Stimulated activated CD4-positive, alpha-beta T cell treated with anti-CD3 and anti-CD28 coated beads, Interleukin-12 subunit alpha, Interleukin-12 subunit beta, amount 100 ng/mL, for 24 hours (primary cell): Measurements from ENCODE around the gene SYDE2.
A peak's percentile ranks its signal among the peaks of the same experiment; 100 is the strongest.
"Not testable (repeated sequence)": the region's sequence is repeated elsewhere in the genome, so short reads cannot be mapped to it uniquely, and the experiment has no call there.

ENCODE experiments used
- DNase-seq, 2 experiments: peaks; one replicate each; pipeline ENCODE4 v3.0.0-alpha.2; 2020; ENCODE audit warnings: low read depth in 2 of 2

SYDE2 gene, protein sequence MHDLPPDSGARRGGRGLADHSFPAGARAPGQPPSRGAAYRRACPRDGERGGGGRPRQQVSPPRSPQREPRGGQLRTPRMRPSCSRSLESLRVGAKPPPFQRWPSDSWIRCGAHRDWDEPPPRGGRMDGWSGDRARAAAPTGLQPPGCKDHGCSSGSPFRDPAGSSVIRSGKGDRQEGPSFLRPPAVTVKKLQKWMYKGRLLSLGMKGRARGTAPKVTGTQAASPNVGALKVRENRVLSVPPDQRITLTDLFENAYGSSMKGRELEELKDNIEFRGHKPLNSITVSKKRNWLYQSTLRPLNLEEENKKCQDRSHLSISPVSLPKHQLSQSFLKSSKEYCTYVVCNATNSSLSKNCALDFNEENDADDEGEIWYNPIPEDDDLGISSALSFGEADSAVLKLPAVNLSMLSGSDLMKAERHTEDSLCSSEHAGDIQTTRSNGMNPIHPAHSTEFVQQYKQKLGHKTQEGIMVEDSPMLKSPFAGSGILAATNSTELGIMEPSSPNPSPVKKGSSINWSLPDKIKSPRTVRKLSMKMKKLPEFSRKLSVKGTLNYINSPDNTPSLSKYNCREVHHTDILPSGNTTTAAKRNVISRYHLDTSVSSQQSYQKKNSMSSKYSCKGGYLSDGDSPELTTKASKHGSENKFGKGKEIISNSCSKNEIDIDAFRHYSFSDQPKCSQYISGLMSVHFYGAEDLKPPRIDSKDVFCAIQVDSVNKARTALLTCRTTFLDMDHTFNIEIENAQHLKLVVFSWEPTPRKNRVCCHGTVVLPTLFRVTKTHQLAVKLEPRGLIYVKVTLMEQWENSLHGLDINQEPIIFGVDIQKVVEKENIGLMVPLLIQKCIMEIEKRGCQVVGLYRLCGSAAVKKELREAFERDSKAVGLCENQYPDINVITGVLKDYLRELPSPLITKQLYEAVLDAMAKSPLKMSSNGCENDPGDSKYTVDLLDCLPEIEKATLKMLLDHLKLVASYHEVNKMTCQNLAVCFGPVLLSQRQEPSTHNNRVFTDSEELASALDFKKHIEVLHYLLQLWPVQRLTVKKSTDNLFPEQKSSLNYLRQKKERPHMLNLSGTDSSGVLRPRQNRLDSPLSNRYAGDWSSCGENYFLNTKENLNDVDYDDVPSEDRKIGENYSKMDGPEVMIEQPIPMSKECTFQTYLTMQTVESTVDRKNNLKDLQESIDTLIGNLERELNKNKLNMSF

DNA sequence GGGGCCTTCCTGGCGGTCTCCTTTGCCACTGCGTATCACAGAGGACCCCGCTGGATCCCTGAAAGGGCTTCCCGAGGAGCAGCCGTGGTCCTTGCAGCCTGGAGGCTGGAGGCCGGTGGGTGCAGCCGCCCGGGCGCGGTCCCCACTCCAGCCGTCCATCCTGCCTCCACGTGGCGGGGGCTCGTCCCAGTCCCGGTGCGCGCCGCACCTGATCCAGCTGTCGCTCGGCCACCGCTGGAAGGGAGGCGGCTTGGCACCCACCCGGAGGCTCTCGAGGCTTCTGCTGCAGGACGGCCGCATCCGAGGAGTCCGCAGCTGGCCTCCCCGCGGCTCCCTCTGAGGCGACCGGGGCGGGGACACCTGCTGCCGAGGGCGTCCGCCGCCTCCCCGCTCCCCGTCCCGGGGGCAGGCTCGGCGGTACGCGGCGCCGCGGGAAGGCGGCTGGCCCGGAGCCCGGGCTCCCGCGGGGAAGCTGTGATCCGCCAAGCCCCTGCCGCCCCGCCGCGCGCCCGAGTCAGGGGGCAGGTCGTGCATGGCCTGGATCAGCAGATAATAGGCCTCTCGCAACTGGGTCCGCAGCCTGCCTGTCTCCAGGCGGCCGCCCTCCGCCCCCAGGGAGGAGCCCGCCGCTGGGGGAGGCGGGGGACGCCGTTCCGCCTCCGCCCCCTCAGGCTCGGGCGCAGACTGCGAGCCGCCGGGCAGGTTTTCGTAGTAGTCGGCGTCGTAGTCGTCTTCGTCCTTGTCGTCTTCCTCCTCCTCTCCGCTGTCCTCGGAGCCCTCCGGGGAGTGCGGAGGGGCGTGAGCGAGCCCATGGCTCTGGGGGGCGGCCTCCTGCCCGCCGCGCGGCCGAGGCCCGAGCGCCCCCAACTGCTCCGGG is at the start of gene SYDE2:
SYDE2 (minus strand) TSS at position 554 of the 877 bp plus-strand sequence; CDS start at position 534, 20 bp downstream.
- DNase-seq = peak; percentile 51 to 52

DNA sequence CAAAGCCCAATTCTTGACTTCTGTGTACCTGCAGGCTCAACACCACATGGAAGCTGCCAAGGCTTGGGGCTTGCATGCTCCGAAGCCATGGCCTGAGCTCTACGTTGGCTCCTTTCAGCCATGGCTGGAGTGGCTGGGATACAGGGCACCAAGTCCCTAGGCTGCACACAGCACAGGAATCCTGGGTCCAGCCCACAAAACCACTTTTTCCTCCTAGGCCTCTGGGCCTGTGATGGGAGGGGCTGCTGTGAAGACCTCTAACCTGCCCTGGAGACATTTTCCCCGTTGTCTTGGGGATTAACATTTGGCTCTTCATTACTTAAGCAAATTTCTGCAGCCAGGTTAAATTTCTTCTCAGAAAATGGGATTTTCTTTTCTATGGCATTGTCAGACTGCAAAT is 48.2 kb upstream of the SYDE2 start:
- DNase-seq = not testable (repeated sequence)

DNA sequence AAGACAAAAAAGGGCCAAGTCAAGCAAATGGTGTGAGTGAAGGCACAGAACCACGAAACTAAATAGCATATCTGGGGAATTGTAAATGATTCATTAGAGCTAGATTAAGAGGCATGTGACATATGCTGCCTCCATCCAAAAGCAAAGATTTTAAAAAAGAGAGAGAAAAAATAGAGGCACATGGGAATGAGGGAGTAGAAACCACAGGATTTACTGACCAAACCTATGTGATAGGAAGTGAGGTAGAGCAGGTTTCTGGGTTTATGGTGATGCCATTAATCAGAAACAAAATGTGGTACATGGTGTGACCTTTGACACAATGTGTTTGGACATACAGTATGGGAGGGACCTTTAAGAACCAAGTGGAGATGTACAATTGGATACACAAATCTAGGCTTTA is 45.1 kb upstream of the SYDE2 start:
- DNase-seq = no peak

DNA sequence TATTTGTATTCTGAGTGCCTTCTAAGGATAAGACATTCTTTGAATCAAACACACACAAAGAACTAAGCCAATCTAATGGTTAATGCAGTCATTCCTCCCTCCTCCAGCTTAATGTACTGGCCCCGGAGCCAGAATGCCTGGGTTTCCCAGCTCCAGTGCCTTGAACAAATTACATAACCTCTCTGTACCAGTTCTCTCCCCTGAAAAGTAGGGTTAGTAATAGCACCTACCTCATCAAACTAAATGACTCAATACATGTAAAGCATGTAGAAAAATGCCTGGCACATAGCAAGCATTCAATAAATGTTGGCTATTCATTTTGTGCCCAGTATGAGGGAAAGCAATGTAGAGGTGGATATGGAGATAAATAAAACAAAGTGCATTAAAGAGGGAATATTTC is 44.6 kb upstream of the SYDE2 start:
- DNase-seq = no peak

DNA sequence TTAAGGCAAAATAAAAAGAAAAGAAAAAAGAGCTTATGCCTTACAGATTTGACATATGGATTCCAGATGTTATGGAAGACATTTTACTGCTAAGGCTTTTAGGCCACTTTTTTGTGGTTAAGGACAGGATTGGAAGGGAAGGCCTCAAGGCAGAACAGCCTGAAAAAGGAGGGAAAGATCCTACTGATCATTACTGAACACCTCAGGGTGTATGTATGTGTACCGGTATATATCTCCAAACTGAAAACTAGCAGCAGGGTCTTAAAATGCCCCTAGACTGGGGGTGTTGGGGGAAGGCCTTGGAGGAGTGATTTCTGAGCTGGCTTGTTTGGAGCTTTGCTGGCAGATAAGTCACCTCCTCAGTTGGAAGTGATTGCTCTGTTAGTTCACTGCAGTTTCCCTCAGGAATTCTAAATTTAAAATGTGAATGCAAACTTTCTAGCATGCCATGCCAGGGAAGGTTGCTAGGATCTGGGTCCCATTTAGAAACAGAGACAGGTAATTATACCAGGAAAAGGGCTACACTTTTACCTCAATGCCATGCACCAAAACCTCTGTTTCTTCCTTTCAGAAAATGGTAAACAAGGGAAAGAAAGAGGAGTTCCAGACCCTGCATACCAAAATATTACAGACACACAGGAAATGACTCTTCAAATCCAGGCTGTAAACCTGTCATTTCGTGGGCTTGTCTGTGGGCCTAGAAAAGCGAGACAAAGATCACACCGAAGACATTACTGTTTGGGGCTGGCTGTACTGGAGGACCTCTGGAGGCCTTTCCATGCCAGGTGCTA is 43.6 kb upstream of the SYDE2 start:
- no peak for DNase-seq

DNA sequence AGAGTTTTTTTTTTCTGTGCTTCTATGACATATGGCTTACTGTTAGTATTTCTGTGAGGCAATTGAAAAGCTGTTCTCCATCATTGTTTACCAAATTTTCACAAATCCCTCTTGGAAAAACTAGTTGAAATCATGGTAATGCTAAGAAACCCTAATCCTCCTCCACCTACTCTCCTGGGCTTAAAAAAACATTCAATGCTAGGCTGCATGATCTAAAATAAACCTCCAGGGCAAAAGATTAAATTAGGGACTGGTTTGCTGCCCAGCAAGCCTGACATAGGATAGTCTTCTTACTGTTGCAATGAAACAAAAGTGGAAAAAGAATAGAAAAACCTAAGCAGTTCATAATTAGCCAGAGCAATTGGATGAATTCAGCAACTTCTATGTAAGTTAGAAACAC is 42.6 kb upstream of the SYDE2 start:
- no peak for DNase-seq

DNA sequence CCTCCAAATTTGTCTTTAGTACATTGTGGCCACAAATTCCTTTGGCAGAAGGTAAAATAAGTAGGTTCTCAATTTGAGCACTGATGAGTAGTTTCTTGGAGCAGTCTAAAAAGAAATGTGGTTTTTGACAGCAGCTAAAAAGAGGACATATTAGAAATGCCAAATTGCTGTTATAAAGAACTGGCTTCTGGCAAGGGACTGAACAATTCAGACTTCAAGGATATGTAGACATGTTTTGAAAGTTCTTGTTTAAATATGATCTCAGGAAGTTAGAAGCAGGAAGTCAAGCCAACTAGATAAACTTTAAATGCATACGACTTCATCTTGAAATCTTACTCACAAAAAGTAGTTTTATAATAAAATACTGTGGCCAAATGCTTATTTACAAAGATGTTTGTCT is 39.8 kb upstream of the SYDE2 start:
- no peak for DNase-seq

DNA sequence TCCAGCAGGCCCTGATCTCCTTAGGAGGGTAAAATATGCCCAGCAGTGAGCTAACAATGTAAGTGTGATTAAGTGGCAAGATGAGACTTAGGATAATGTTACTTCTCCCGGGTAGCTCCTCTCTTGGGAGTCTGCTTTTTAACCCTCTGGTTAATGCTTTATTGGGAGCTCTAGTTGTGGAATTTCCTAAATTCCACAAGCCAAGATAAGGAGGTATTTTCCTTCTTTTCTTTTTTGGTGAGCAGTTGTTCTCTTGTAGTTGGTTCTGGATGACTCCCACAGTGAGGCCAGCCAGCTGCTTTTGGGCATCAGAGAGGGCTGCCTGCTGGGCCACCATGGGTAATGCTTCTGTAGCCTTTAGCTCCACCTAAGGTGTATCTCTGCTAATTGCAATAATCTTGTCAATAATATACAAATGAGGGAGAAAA is 39.4 kb upstream of the SYDE2 start:
- no peak for DNase-seq

DNA sequence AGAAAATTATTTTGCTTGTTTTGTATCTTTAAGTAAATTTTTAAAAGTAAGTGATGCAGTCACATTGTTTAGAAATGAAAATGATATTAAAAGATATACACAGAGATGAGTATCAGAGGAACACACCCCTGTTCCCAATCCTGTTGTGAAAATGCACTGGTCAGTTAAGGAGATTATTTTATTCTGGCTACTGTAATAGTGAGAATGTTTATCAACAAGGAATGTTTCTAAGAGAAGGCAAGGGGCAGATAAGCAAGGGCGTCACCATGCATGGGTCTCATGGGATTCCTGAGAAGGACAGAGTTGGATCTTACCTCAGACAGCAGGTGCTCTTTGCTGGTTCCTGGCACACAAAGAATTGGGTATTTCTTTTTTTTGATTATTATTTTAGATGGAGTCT is 36.8 kb upstream of the SYDE2 start:
- DNase-seq = no peak

DNA sequence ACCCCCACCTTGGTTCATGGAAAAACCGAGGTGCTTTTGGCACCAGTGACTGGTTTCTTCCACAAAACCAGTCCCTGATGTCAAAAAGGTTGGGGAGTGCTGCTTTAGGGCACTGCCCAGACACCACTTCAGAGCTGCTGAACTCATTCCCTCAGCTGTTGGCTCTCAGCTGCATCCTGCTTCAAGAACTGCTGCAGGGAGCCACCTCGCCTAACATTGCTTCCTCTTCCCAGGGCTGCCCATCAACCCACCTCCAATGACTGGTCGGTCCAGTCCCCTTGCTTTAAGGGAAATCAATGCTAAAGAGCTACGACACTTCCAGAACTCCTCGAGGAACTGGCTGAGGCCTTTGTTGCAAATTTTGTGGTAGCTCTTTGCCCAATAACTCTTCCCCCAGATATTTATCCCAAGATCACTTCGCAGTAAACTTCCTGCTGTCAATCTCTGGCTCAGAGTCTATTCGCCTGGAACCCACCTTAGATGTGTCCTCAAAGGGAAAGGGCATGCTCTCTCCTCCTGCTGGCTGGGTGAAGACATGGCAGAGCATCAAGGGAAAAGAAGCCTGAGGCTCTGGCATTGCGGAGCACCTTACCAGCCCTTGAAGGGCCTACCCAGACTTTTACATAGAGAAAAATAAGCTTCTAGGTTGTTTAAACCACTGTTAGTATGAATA is 29.6 kb upstream of the SYDE2 start:
- no peak for DNase-seq

DNA sequence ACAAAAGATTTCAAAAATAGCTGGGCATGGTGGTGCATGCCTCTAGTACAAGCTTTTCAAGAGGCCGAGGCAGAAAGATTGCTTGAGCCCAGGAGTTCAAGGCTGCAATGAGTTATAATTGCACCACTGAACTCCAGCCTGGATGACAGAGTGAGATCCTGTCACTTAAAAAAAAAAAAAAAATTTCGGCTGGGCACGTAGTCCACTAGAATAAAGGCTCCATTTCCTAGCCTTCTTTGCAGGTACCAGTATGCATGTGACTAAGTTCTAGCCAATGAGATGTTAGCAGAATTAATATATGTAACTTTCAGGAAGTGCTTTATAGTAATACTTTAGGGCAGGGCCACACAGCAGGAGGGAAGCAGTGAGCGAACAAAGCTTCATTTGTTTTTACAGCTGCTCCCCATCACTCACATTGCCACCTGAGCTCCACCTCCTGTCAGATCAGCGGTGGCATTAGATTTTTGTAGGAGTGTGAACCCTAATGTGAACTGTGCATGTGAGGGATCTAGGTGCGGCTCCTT is 28.8 kb upstream of the SYDE2 start:
- no peak for DNase-seq

DNA sequence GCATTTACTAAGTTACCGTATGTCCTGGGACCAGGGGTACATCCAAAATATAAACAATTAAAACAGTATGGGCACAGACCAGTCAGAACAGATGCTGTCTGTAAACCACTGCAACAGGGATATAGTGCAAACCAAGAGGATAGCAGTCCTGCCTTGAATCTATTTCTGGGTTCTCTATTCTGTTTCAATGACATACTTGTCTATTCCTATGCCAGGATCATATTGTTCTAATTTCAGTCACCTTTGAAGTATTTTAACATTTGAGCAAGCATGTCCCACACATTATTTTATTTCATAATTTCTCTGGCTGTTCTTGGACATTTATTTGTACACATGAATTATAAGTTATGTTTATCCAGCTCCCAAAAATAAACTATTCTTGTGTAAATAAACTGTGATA is 28.2 kb upstream of the SYDE2 start:
- no peak for DNase-seq

DNA sequence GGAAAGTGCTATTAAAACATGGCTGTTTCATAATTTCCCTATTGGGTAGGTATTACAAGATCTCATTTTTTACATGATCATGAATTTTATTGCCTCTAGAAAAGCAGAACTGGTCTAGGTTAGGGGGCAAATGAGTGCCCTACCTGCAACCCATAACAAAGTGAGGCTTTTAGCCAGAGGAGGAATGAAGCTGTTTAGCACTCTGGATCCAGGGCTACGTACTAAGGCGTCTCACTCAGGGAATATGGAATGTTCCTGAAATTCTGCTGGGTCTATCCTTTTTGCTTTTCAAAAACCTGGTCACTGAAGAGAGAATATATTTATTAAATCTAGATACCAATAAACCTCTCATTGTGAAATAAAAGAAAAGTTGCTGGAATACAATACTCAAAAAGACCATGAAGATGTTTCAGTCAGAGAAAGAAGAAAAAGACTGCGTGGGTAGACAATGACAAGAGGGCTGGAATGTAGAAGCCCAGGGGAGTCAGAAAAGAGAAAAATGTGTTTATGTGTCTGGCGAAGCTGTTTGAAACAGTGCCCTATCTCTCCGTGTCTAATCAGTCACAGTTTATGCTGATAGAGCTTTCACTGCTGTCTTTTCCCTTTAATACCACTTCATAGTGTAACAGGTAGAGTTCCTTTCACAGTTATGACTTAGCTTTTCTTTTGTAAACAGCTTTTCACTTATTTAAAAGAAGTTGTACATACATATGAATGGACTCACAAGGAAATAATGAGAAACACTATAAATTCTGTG is 25.0 kb upstream of the SYDE2 start:
- no peak for DNase-seq

DNA sequence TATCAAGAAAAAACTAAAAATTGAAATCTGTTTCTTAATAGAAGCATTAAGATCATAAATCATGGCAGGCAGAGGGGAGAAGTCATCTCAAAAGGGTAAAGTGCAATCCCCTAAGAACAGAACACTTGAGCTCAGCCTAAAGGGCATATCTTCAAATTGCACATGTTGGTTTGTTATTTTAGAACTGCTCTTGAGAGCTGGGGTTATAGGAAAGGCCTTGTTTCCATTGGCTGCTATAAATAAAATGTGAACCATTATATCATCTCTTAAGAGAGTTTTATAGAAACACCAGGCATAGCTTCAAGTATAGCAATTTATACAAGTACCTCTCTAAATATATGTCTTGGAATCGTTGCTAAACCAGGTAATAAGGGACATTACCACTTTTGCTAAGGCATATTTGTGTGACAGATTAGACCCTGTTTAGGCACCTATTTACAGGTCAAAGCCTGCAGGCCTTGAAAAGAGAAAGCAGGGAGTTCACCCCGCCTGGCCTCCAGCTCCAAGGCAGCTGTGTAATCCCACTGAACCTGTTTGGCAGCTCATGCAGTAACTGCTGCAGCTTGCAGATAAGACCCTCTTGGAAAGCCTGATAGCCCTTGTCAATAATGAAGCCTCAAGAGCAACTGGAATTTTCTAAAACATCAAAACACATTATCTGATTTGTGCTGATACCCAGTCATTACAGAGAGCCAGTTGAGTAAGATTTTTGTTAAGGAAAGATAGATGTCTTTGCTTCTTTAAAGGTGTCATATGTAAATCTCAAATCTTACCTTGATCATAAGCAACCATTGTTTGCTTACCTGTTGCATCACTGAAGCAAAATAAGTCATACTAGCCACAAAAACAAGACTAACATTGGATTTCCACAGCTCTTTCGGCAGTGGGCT is 24.2 kb upstream of the SYDE2 start:
- no peak for DNase-seq

DNA sequence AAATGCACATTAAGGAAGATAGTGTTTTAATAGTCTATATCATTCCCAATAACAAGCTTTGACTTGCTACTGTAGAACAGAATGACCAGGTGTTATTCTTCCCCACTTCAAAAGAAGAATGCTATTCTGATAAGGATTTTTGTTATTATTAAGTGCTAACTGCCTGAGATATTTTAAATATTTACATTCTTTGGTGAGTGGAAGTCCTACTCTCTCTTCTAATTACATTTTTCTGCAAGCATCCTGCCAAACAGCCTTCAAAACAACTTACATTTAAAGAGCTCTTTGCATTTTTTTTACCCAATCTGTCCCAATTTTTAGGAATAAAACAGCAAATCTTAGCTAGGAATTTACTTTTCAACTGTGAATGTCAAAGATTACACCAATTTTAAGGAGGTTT is 23.5 kb upstream of the SYDE2 start:
- no peak for DNase-seq

DNA sequence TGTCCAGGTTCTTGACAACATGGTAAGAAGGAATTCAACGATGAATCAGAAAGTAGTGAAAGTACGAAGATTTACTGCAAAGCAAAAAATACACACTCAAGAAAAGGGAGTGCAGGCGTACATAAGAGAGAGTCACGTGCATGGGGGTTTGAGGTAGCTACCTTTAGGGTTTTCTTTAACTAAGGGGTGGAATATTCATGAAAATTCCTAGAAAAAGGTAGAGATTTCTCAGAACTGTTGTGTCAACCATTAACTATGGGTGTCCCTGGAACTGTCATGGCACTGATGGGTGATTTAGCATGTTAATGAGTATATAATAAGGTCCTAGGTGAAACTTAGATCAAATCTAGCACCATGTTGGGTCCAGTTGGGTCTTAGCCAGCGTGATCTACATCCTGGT is 22.5 kb upstream of the SYDE2 start:
- no peak for DNase-seq

DNA sequence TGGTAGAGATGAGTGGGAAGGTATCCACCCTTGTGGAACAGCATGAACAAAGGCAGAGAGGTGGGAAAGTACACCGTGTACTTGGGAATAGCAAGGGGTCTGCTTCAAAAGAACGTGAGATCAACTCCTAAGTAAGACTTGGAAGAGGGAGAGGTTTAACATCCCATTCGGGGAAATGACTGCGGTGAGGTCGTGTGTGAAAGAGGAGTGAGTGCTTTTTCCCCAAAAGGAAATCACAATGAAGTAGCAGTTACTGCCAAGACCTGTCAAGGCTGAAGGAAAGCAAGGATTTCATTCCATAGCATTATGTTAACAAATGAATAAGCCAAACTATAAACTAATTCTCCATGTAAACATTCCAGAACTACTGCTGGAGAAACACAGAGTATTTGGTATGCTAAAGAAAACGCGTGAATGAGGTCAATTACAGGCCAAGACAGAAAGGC is 20.0 kb upstream of the SYDE2 start:
- DNase-seq = no peak
